NB4 (cell line): ENCODE results near the gene MAP3K21.

Experiments
- DNase-seq: peaks from one replicate; pipeline ENCODE4 v3.0.0; 2010; ENCODE audit warnings: low read depth
- H3K4me3 ChIP-seq: one replicate; pipeline ENCODE4 v1.5.1; 2011; ENCODE audit warnings: mild to moderate bottlenecking, low read depth, low read length, moderate library complexity
- CTCF ChIP-seq: IDR thresholded peaks from one replicate; pipeline ENCODE4 v1.5.1; 2012; ENCODE audit warnings: low read depth, low read length
- MAX ChIP-seq: IDR thresholded peaks from 2 replicates; pipeline ENCODE4 v1.6.1; 2011; ENCODE audit warnings: low read depth, low read length
- MYC ChIP-seq: IDR thresholded peaks from 2 replicates; pipeline ENCODE4 v1.6.1; 2011; ENCODE audit warnings: low read depth, low read length
- POLR2A ChIP-seq: IDR thresholded peaks from 2 replicates; pipeline ENCODE4 v1.6.1; 2011; ENCODE audit warnings: mild to moderate bottlenecking; ENCODE audit not compliant: insufficient read length; ENCODE audit errors: extremely low read depth

The MAP3K21 gene

GRCh38 chr1:233327651-233328141 lies at the start of gene MAP3K21:
TSS of gene MAP3K21 (plus strand) at chr1:233327724. CDS start at chr1:233328029, 305 bp downstream.
- TF ChIP-seq MAX (0 out of 2 replicates have a peak, but pooled peaks have one; percentile 2), POLR2A (peak; percentile 54), CTCF (no peak), MYC (no peak)
- no peak for DNase-seq
- peak within 1 kb of the TSS; percentile 78 for H3K4me3 ChIP-seq

- peak; percentile 13 for DNase-seq
- TF ChIP-seq MAX, result no peak
- TF ChIP-seq MYC, result no peak
- TF ChIP-seq POLR2A, result no peak
- no peak for TF ChIP-seq CTCF
- H3K4me3 ChIP-seq, result no peak overlapping the region
Measured at GRCh38 chr1:233278631-233279030, 48.9 kb upstream of the MAP3K21 start.

- DNase-seq, result no peak
- no peak overlapping the region for H3K4me3 ChIP-seq
- TF ChIP-seq CTCF (no peak), MYC (no peak), POLR2A (no peak), MAX (no peak)
Measured at GRCh38 chr1:233279971-233280370, 47.6 kb upstream of the MAP3K21 start.

- no peak for TF ChIP-seq MYC
- no peak for TF ChIP-seq POLR2A
- TF ChIP-seq CTCF, result no peak
- TF ChIP-seq MAX, result no peak
- no peak overlapping the region for H3K4me3 ChIP-seq
- DNase-seq, result peak; percentile 71
Measured at GRCh38 chr1:233281711-233282581, 45.6 kb upstream of the MAP3K21 start.

GRCh38 chr1:233282582-233282886 lies 45.0 kb upstream of the MAP3K21 start:
- TF ChIP-seq POLR2A (no peak), CTCF (no peak), MAX (no peak), MYC (no peak)
- H3K4me3 ChIP-seq, result no peak overlapping the region
- DNase-seq, result no peak
